Keratinocyte (primary cell): ENCODE data around the gene NLRP11. TPM values are rescaled to one million over a fixed set of nuclear protein-coding genes. Genes with fewer than 3 reads are reported as not detected.

Experiments
- DNase-seq: peaks from one replicate; pipeline ENCODE4 v3.0.0-alpha.2; 2011; ENCODE audit warnings: low read depth, missing footprints, low spot score
- FAIRE-seq: peaks from 2 replicates; lab custom pipeline; 2011; peaks lifted over from hg19 to GRCh38; lab: Jason Lieb, UNC
- H2AFZ ChIP-seq: 2 replicates; pipeline ENCODE4 v1.6.0; 2012; ENCODE audit warnings: low read length, control low read depth, inconsistent platforms; ENCODE audit not compliant: control insufficient read depth
- H3K27ac ChIP-seq: 2 replicates; pipeline ENCODE4 v1.5.1; 2011; ENCODE audit warnings: low read length; ENCODE audit not compliant: control insufficient read depth, insufficient read depth
- H3K27me3 ChIP-seq: 3 replicates; pipeline ENCODE4 v1.6.0; 2011; ENCODE audit warnings: low read length; ENCODE audit not compliant: control insufficient read depth, insufficient read depth; ENCODE audit errors: extremely low read depth
- H3K36me3 ChIP-seq, 2 experiments: 2 replicates in 1 of 2; 3 replicates in 1 of 2; pipeline ENCODE4 v1.5.1; 2011; ENCODE audit warnings: low read length in 2 of 2, mild to moderate bottlenecking in 1 of 2; ENCODE audit not compliant: control insufficient read depth in 2 of 2, insufficient read depth in 2 of 2; ENCODE audit errors: extremely low read depth in 1 of 2
- H3K4me1 ChIP-seq: 3 replicates; pipeline ENCODE4 v1.5.1; 2011; ENCODE audit warnings: low read length; ENCODE audit not compliant: control insufficient read depth, insufficient read depth; ENCODE audit errors: extremely low read depth
- H3K4me2 ChIP-seq: 3 replicates; pipeline ENCODE4 v1.6.0; 2011; ENCODE audit warnings: low read depth, low read length; ENCODE audit not compliant: control insufficient read depth, insufficient read depth; ENCODE audit errors: extremely low read depth
- H3K4me3 ChIP-seq, 3 experiments: fragments of 200-600 bp in 1 of 3; sonication (generic) in 1 of 3; 2 replicates in 2 of 3; 3 replicates in 1 of 3; pipeline ENCODE4 v1.5.1; 2011 to 2016; ENCODE audit warnings: low read length in 3 of 3, mild to moderate bottlenecking in 3 of 3, control low read depth in 2 of 3, inconsistent platforms in 1 of 3, low read depth in 1 of 3, mixed read lengths in 1 of 3, mixed run types in 1 of 3, moderate library complexity in 1 of 3; ENCODE audit not compliant: control insufficient read depth in 2 of 3, insufficient read depth in 2 of 3; ENCODE audit errors: extremely low read depth in 1 of 3
- H3K79me2 ChIP-seq: 2 replicates; pipeline ENCODE4 v1.6.0; 2012; ENCODE audit warnings: low read length; ENCODE audit not compliant: control insufficient read depth, insufficient read depth
- H3K9ac ChIP-seq: 3 replicates; pipeline ENCODE4 v1.6.0; 2011; ENCODE audit warnings: low read length; ENCODE audit not compliant: control insufficient read depth, insufficient read depth; ENCODE audit errors: extremely low read depth
- H3K9me1 ChIP-seq: 3 replicates; pipeline ENCODE4 v1.6.0; 2011; ENCODE audit warnings: low read length; ENCODE audit not compliant: control insufficient read depth, insufficient read depth; ENCODE audit errors: extremely low read depth
- H3K9me3 ChIP-seq: 2 replicates; pipeline ENCODE4 v1.5.1; 2012; ENCODE audit warnings: low read depth, low read length; ENCODE audit not compliant: control insufficient read depth
- H4K20me1 ChIP-seq: 3 replicates; pipeline ENCODE4 v1.6.0; 2011; ENCODE audit warnings: low read length; ENCODE audit not compliant: control insufficient read depth, insufficient read depth; ENCODE audit errors: extremely low read depth
- CTCF ChIP-seq, 3 experiments: IDR thresholded peaks in 1 of 3; conservative IDR thresholded peaks in 1 of 3; optimal IDR thresholded peaks in 1 of 3; 2 replicates in 2 of 3; 3 replicates in 1 of 3; pipeline versions ENCODE3 to v1.5.1; 2011; ENCODE audit warnings: low read length in 3 of 3, mild to moderate bottlenecking in 3 of 3, moderate library complexity in 2 of 3, control low read depth in 1 of 3, inconsistent platforms in 1 of 3; ENCODE audit not compliant: insufficient read depth in 2 of 3; ENCODE audit errors: extremely low read depth in 1 of 3
- EZH2 ChIP-seq: IDR thresholded peaks from one replicate; pipeline ENCODE4 v1.6.1; 2012; ENCODE audit warnings: inconsistent platforms, mild to moderate bottlenecking, low read length, moderate library complexity
- dilution Hi-C: fragments of 300-500 bp; cut with MboI; formaldehyde crosslinking; loops from one replicate; pipeline ENCODE4 v1.7.0; 2020; ENCODE audit warnings: low sequenced_read_pairs; ENCODE audit not compliant: extremely low pct_ligation_motif_present
- polyA plus RNA-seq, 5 experiments: library from polyadenylated mRNA; depleted of rRNA in 3 of 5; stranded (reverse) in 3 of 5; stranded (forward) in 1 of 5; unstranded in 1 of 5; fragments of >200 nt; gene quantifications; 1 replicate in 1 of 5; 2 replicates in 3 of 5; 3 replicates in 1 of 5; pipeline versions ENCODE4 v1.2.1 to v1.2.3, GENCODE V29; 2011 to 2012; ENCODE audit warnings: missing spikeins in 2 of 5, low read depth in 1 of 5, low replicate concordance in 1 of 5

NLRP11 gene
- polyA plus RNA-seq, 1 donor (not counting 4 experiments of a cell fraction or from before 2014, with no cell fraction given) = not detected

GRCh38 chr19:55811340-55811739 is 20.5 kb downstream of the NLRP11 start:
- FAIRE-seq = no peak
- dilution Hi-C loops = no loop called here
- Histone ChIP-seq H3K4me1 (no peaks in the 10 kb centered on the region), H3K27me3 (no peaks in the 10 kb centered on the region), H3K27ac (no peak overlapping the region), H3K9me3 (peaks cover 4% of the 10 kb centered on the region), H2AFZ (no peak overlapping the region), H3K4me3 (no peak overlapping the region), H3K9me1 (no peaks in the 10 kb centered on the region), H3K79me2 (no peaks in the 10 kb centered on the region), H3K9ac (no peak overlapping the region), H3K36me3 (no peaks in the 10 kb centered on the region), H3K4me2 (no peak overlapping the region), H4K20me1 (no peaks in the 10 kb centered on the region)
- no peak for DNase-seq
- no peak for TF ChIP-seq EZH2
- TF ChIP-seq CTCF (optimal IDR thresholded peaks at IDR 0.05 in 1 of 3, IDR thresholded peaks at IDR 0.05 in 1 of 3, conservative IDR thresholded peaks at IDR 0.05 in 1 of 3; ENCODE audit: extremely low read depth in 1 of 3, insufficient read depth in 2 of 3, low read length in 3 of 3) = no peak

DNA sequence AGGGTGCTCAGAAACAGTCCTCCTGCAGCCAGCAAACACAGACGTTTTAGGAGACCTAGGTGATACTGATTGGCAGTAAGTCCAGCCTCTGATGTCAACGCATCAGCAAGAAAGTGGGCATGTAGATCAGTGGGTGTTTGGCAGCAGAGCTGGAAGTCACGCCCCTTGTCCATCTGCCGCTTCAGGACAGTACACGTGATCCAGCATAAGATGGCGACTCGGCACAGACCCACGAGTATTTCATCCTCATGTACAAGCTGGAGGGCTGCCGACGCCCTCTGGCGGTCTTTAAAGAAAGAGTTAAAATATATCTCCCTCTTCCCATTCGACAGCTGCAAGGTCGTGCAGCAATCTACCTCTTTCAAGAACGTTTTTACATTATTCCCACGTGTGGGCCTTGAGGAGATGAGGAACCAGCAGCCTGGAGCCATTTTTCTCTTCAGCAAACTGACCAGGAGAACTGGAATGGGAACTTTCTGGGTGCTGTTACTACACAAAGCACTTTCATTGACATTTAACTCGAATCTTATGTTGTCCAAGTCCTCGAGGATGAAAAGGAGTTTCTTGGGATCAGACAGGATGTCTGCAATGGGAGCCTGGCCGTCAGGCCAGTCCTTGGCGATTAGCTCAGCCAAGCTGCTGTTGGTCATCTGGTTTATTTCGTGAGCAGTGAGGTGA is 22.3 kb downstream of the NLRP11 start:
- no peaks in the 10 kb centered on the region for H3K36me3 ChIP-seq
- FAIRE-seq (no peak), DNase-seq (no peak)
- no peak overlapping the region for H3K27ac ChIP-seq
- no peaks in the 10 kb centered on the region for H3K4me1 ChIP-seq
- no peak overlapping the region for H3K4me2 ChIP-seq
- TF ChIP-seq EZH2 = no peak
- no peak for TF ChIP-seq CTCF (optimal IDR thresholded peaks at IDR 0.05 in 1 of 3, IDR thresholded peaks at IDR 0.05 in 1 of 3, conservative IDR thresholded peaks at IDR 0.05 in 1 of 3; ENCODE audit: extremely low read depth in 1 of 3, insufficient read depth in 2 of 3, low read length in 3 of 3)
- H3K4me3 ChIP-seq = no peak overlapping the region
- H4K20me1 ChIP-seq = no peaks in the 10 kb centered on the region
- H3K9me3 ChIP-seq = peaks cover 4% of the 10 kb centered on the region
- H2AFZ ChIP-seq = no peak overlapping the region
- no peaks in the 10 kb centered on the region for H3K9me1 ChIP-seq
- dilution Hi-C loops = no loop called here
- H3K79me2 ChIP-seq = no peaks in the 10 kb centered on the region
- no peaks in the 10 kb centered on the region for H3K27me3 ChIP-seq
- H3K9ac ChIP-seq = no peak overlapping the region
